HFFc6 (cell line): ENCODE data around the gene METTL22. TPM values are rescaled to one million over a fixed set of nuclear protein-coding genes. Genes with fewer than 3 reads are reported as not detected.

ENCODE experiments used
- DNase-seq: peaks from one replicate; pipeline ENCODE4 v3.0.0-alpha.2; 2018
- H3K27ac Mint-ChIP-seq: 2 replicates; pipeline ENCODE4 v1.8.0; 2020; ENCODE audit warnings: mild to moderate bottlenecking, mixed read lengths
- H3K27me3 Mint-ChIP-seq: 2 replicates; pipeline ENCODE4 v1.8.0; 2021; ENCODE audit warnings: mild to moderate bottlenecking, moderate library complexity, mixed read lengths; ENCODE audit not compliant: insufficient read depth
- H3K36me3 Mint-ChIP-seq: 2 replicates; pipeline ENCODE4 v1.8.0; 2021; ENCODE audit warnings: low read depth, mixed read lengths
- H3K4me1 Mint-ChIP-seq: 2 replicates; pipeline ENCODE4 v1.8.0; 2020; ENCODE audit warnings: low read depth, mixed read lengths
- H3K4me3 Mint-ChIP-seq: 2 replicates; pipeline ENCODE4 v1.8.0; 2020; ENCODE audit warnings: mild to moderate bottlenecking, moderate library complexity, mixed read lengths
- H3K9me3 Mint-ChIP-seq: 2 replicates; pipeline ENCODE4 v1.8.0; 2020; ENCODE audit warnings: mild to moderate bottlenecking, mixed read lengths
- total RNA-seq, 6 experiments: library from RNA; stranded (reverse); fragmentation: NEBNext Ultra II Directional; extraction: Animal tissue kit (Norgen Biotek cat#: 25700); gene quantifications; 2 replicates in 1 of 6; 3 replicates in 5 of 6; pipeline ENCODE4 v1.2.3, GENCODE V29; 2021
- TF ChIP-seq, protein P1 (sequence below): fragments of 200-600 bp; sonication (generic); IDR thresholded peaks from 2 replicates; pipeline ENCODE4 v1.5.0; 2021; ENCODE audit warnings: antibody characterized with exemption, mild to moderate bottlenecking

METTL22 gene
- total RNA-seq, 6 experiments from 2014 or later = 33.5 to 38.0 (median 36.0) TPM

- H3K9me3 Mint-ChIP-seq = no peaks in the 10 kb centered on the region
- H3K4me1 Mint-ChIP-seq = peaks cover 11% of the 10 kb centered on the region
- no peaks in the 10 kb centered on the region for H3K27me3 Mint-ChIP-seq
- no peak overlapping the region; the same call in 1 of the 2 replicates for H3K27ac Mint-ChIP-seq
- TF ChIP-seq, protein P1, sequence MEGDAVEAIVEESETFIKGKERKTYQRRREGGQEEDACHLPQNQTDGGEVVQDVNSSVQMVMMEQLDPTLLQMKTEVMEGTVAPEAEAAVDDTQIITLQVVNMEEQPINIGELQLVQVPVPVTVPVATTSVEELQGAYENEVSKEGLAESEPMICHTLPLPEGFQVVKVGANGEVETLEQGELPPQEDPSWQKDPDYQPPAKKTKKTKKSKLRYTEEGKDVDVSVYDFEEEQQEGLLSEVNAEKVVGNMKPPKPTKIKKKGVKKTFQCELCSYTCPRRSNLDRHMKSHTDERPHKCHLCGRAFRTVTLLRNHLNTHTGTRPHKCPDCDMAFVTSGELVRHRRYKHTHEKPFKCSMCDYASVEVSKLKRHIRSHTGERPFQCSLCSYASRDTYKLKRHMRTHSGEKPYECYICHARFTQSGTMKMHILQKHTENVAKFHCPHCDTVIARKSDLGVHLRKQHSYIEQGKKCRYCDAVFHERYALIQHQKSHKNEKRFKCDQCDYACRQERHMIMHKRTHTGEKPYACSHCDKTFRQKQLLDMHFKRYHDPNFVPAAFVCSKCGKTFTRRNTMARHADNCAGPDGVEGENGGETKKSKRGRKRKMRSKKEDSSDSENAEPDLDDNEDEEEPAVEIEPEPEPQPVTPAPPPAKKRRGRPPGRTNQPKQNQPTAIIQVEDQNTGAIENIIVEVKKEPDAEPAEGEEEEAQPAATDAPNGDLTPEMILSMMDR = no peak
- no peak overlapping the region for H3K4me3 Mint-ChIP-seq
- H3K36me3 Mint-ChIP-seq = peaks cover 26% of the 10 kb centered on the region
- DNase-seq = no peak
These were observed 6.0 kb downstream of the METTL22 start for GRCh38 chr16:8627456-8627855.

DNA sequence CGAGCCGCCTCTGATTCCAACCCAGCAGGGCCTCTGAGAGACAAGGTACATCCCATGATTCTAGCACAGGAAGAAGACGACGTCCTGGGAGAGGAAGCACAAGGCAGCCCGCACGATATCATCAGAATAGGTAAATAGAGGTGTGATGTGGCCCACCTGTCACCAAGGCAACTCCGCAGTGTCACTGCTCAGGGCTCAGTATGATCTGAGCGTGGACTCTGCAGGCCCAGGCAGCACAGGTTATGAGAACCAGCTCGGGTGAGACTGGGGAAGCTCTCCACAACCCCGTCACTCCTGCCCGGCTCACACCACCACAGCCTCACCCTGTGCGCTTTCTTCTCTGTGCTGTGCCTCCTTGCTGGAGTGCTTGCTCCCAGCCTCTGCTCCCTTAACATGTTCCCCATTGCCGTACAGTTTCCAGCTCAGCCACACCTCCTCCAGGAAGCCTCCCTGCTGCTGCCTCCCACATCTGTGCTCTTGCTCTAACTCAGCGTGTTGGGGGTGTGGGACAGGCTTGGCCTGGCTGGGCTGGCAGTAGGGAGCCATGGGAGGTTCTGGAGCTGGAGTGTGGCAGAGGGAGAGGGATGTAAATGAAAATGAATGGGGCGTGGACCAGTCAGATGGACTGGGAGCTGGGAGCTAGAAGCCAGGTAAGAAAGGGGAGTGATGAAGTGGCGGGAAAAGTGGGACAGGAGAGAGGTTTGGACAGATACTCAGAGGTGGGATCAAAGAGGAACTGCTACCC, 7.7 kb downstream of the METTL22 start:
- TF ChIP-seq, protein P1 = no peak
- no peaks in the 10 kb centered on the region for H3K4me1 Mint-ChIP-seq
- no peak for DNase-seq
- no peak overlapping the region for H3K27ac Mint-ChIP-seq
- no peaks in the 10 kb centered on the region for H3K9me3 Mint-ChIP-seq
- H3K36me3 Mint-ChIP-seq = peaks cover 30% of the 10 kb centered on the region
- no peak overlapping the region for H3K4me3 Mint-ChIP-seq
- H3K27me3 Mint-ChIP-seq = no peaks in the 10 kb centered on the region

- H3K27me3 Mint-ChIP-seq = peaks cover 2% of the 10 kb centered on the region; the same call in 1 of the 2 replicates
- no peak overlapping the region for H3K27ac Mint-ChIP-seq
- no peak for DNase-seq
- H3K4me3 Mint-ChIP-seq = no peak overlapping the region
- no peaks in the 10 kb centered on the region for H3K4me1 Mint-ChIP-seq
- TF ChIP-seq, protein P1 = no peak
- H3K9me3 Mint-ChIP-seq = no peaks in the 10 kb centered on the region
- H3K36me3 Mint-ChIP-seq = peaks cover 38% of the 10 kb centered on the region
These were observed 8.9 kb downstream of the METTL22 start for GRCh38 chr16:8630255-8630953.

DNA sequence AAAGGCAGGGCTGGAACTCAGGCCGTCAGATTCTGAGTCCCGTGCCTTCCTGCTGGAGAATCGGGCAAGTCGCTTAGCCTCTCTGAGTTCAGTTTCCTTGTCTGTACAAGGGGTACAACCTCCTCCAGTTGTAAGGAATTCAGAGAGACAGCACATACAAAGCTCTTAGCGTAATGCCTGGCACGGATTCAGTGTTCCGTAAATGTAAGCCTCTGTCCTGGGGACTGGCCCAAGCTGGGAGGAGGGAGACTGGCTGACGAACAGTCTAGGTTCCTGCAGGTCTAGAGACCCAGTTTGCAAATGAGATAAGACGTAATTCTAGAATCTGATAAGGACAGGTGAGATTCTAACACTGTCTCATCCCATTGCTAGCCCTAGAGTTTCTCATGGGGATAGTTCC, 9.9 kb downstream of the METTL22 start:
- peaks cover 39% of the 10 kb centered on the region for H3K36me3 Mint-ChIP-seq
- no peaks in the 10 kb centered on the region for H3K9me3 Mint-ChIP-seq
- H3K27me3 Mint-ChIP-seq = peaks cover 2% of the 10 kb centered on the region; the same call in 1 of the 2 replicates
- no peak for DNase-seq
- H3K4me1 Mint-ChIP-seq = no peaks in the 10 kb centered on the region
- TF ChIP-seq, protein P1 = no peak
- no peak overlapping the region for H3K27ac Mint-ChIP-seq
- H3K4me3 Mint-ChIP-seq = no peak overlapping the region

GRCh38 chr16:8631818-8632465, 10.4 kb downstream of the METTL22 start:
- TF ChIP-seq, protein P1 = no peak
- Mint-ChIP-seq H3K27me3 (peaks cover 2% of the 10 kb centered on the region; the same call in 1 of the 2 replicates), H3K9me3 (no peaks in the 10 kb centered on the region), H3K36me3 (peaks cover 39% of the 10 kb centered on the region), H3K4me3 (no peak overlapping the region), H3K4me1 (no peaks in the 10 kb centered on the region), H3K27ac (no peak overlapping the region)
- DNase-seq = no peak
